SU-DHL-6 (cell line): ENCODE measurements around the gene HS6ST1.

Experiments
- H2AFZ ChIP-seq: fragments of 200-600 bp; sonication (generic); 2 replicates; pipeline ENCODE4 v1.6.1; 2014; ENCODE audit warnings: low read depth, mild to moderate bottlenecking, moderate library complexity, mixed read lengths, antibody characterized with exemption, low read length; ENCODE audit not compliant: severe bottlenecking
- H3F3A ChIP-seq: fragments of 200-600 bp; shearing (Covaris generic); 2 replicates; pipeline ENCODE4 v1.6.0; 2016; ENCODE audit warnings: antibody characterized with exemption, mild to moderate bottlenecking; ENCODE audit not compliant: insufficient read depth
- H3K27ac ChIP-seq: fragments of 200-600 bp; sonication (generic); 2 replicates; pipeline ENCODE4 v1.5.1; 2016; ENCODE audit warnings: low read depth, mild to moderate bottlenecking, low read length, moderate library complexity, mixed read lengths
- H3K27me3 ChIP-seq: fragments of 200-600 bp; sonication (generic), shearing (Covaris generic); 2 replicates; pipeline ENCODE4 v1.6.0; 2014; ENCODE audit warnings: mild to moderate bottlenecking, low read length
- H3K36me3 ChIP-seq: fragments of 200-600 bp; sonication (generic); 2 replicates; pipeline ENCODE4 v1.6.1; 2014; ENCODE audit warnings: mild to moderate bottlenecking, low read length, mixed read lengths
- H3K4me2 ChIP-seq: fragments of 300-600, 200-600 bp; shearing (Covaris generic), sonication (generic); 2 replicates; pipeline ENCODE4 v1.6.0; 2014; ENCODE audit warnings: low read length, low read depth, mild to moderate bottlenecking; ENCODE audit not compliant: poor library complexity, severe bottlenecking
- H3K4me3 ChIP-seq: fragments of 200-600 bp; sonication (generic); 2 replicates; pipeline ENCODE4 v1.5.1; 2014; ENCODE audit warnings: antibody characterized with exemption, low read length, mild to moderate bottlenecking, mixed read lengths; ENCODE audit not compliant: insufficient read depth, poor library complexity, severe bottlenecking
- H3K79me2 ChIP-seq: fragments of 200-600 bp; sonication (generic); 2 replicates; pipeline ENCODE4 v1.6.1; 2014; ENCODE audit warnings: mild to moderate bottlenecking, low read length, moderate library complexity; ENCODE audit not compliant: insufficient read depth
- H3K9ac ChIP-seq: fragments of 200-600 bp; sonication (generic); 2 replicates; pipeline ENCODE4 v1.7.0; 2014; ENCODE audit warnings: mild to moderate bottlenecking, low read length
- H3K9me2 ChIP-seq: fragments of 200-600 bp; sonication (generic); replicated peaks from 2 replicates; pipeline ENCODE4 v1.6.1; 2014; ENCODE audit warnings: low read length; ENCODE audit not compliant: insufficient read depth
- H3K9me3 ChIP-seq: fragments of 200-600 bp; sonication (generic); 2 replicates; pipeline ENCODE4 v1.6.1; 2014; ENCODE audit warnings: low read length, mixed read lengths; ENCODE audit not compliant: insufficient read depth
- H4K20me1 ChIP-seq: fragments of 200-600 bp; sonication (generic); 2 replicates; pipeline ENCODE4 v1.6.1; 2014; ENCODE audit warnings: low read depth, mild to moderate bottlenecking, antibody characterized with exemption, low read length, moderate library complexity, mixed read lengths
- CTCF ChIP-seq: fragments of 200-600 bp; sonication (generic); IDR thresholded peaks from one replicate; pipeline ENCODE4 v1.5.1; 2017; ENCODE audit warnings: antibody characterized with exemption, mild to moderate bottlenecking, low read length, moderate library complexity; ENCODE audit not compliant: insufficient read depth, poor library complexity, severe bottlenecking
- EZH2phosphoT487 ChIP-seq: fragments of 200-600 bp; sonication (generic), shearing (Covaris generic); conservative IDR thresholded peaks from 2 replicates; pipeline ENCODE4 v1.6.1; 2018; ENCODE audit warnings: mild to moderate bottlenecking, antibody characterized with exemption, low read length, moderate library complexity, mixed read lengths

Gene HS6ST1

GRCh38 chr2:128235581-128235980 is 83.1 kb downstream of the HS6ST1 start:
- Histone ChIP-seq H4K20me1 (no peaks in the 10 kb centered on the region), H3K27me3 (no peaks in the 10 kb centered on the region), H3F3A (no peaks in the 10 kb centered on the region), H3K4me3 (no peak overlapping the region), H3K9me3 (no peaks in the 10 kb centered on the region), H3K4me2 (no peak overlapping the region), H3K79me2 (no peaks in the 10 kb centered on the region), H3K27ac (no peak overlapping the region), H2AFZ (no peak overlapping the region), H3K9me2 (no peaks in the 10 kb centered on the region), H3K9ac (no peak overlapping the region), H3K36me3 (no peaks in the 10 kb centered on the region)
- TF ChIP-seq EZH2phosphoT487, result no peak
- TF ChIP-seq CTCF, result no peak

DNA sequence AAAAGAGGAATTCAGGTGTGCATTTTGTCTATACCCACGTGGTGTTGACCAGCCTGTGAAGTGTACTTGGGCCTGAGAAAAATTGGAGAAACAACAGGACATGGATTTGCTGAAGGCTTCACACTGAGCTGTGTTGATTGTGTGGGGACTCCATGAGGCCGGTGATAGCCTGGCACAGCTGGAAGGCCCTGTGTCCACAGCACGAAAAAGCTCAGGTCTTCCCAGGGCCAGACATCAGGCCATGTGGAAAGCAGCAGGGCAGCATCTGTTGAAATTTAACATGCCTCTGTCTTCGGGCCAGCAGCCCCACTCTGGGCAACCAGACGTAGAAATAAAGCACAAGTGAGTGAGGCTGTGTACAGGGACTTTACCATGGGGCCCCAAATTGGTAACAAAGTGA is 84.1 kb downstream of the HS6ST1 start:
- H3K27me3 ChIP-seq, result no peaks in the 10 kb centered on the region
- no peaks in the 10 kb centered on the region for H4K20me1 ChIP-seq
- H3K79me2 ChIP-seq, result no peaks in the 10 kb centered on the region
- no peak overlapping the region for H3K9ac ChIP-seq
- no peak overlapping the region for H3K4me2 ChIP-seq
- no peaks in the 10 kb centered on the region for H3F3A ChIP-seq
- no peak overlapping the region for H2AFZ ChIP-seq
- H3K4me3 ChIP-seq, result no peak overlapping the region
- no peaks in the 10 kb centered on the region for H3K9me2 ChIP-seq
- H3K27ac ChIP-seq, result no peak overlapping the region
- no peaks in the 10 kb centered on the region for H3K9me3 ChIP-seq
- H3K36me3 ChIP-seq, result no peaks in the 10 kb centered on the region
- TF ChIP-seq EZH2phosphoT487, result no peak
- TF ChIP-seq CTCF, result no peak

- H4K20me1 ChIP-seq, result no peaks in the 10 kb centered on the region
- no peaks in the 10 kb centered on the region for H3F3A ChIP-seq
- no peaks in the 10 kb centered on the region for H3K9me3 ChIP-seq
- TF ChIP-seq CTCF, result no peak
- TF ChIP-seq EZH2phosphoT487, result no peak
- H2AFZ ChIP-seq, result peak overlapping the region; percentile 97
- no peaks in the 10 kb centered on the region for H3K9me2 ChIP-seq
- no peaks in the 10 kb centered on the region for H3K27me3 ChIP-seq
- peak overlapping the region; percentile 73 for H3K4me2 ChIP-seq
- H3K79me2 ChIP-seq, result no peaks in the 10 kb centered on the region
- H3K27ac ChIP-seq, result no peak overlapping the region
- peak overlapping the region; percentile 55 for H3K4me3 ChIP-seq
- peak overlapping the region; percentile 64 for H3K9ac ChIP-seq
- no peaks in the 10 kb centered on the region for H3K36me3 ChIP-seq
These were observed 84.8 kb downstream of the HS6ST1 start for GRCh38 chr2:128233790-128234395.
